Lung (tissue), 12 donors: ENCODE data around the gene PPP1R13B. TPM values are rescaled to one million over a fixed set of nuclear protein-coding genes. Genes with fewer than 3 reads are reported as not detected.

ENCODE experiments used
- ATAC-seq: fragments of 200-7000 bp; cut with Tn5 transposase; one replicate; pipeline ENCODE4 v1.9.1; 2020; ENCODE audit warnings: moderate number of reproducible peaks; ENCODE audit not compliant: insufficient read depth, low FRiP score
- DNase-seq, 3 donors: peaks; one replicate each; pipeline ENCODE4 v3.0.0-alpha.2; 2013 to 2017
- H3K27ac ChIP-seq, 2 donors: one replicate each; pipeline ENCODE4 v1.5.1; 2013; ENCODE audit warnings: mild to moderate bottlenecking in 2 of 2, moderate library complexity in 2 of 2, control low read depth in 1 of 2, inconsistent platforms in 1 of 2, low read depth in 1 of 2, low read length in 1 of 2
- H3K27me3 ChIP-seq, 3 donors: one replicate each; pipeline ENCODE4 v1.5.1; 2013; ENCODE audit warnings: low read length in 2 of 3; ENCODE audit not compliant: control insufficient read depth in 3 of 3, insufficient read depth in 3 of 3
- H3K36me3 ChIP-seq, 4 donors: one replicate each; pipeline ENCODE4 v1.5.1; 2013; ENCODE audit warnings: low read length in 4 of 4, mild to moderate bottlenecking in 1 of 4, moderate library complexity in 1 of 4; ENCODE audit not compliant: control insufficient read depth in 4 of 4, insufficient read depth in 4 of 4
- H3K4me1 ChIP-seq, 5 donors: one replicate each; pipeline ENCODE4 v1.5.1; 2013; ENCODE audit warnings: low read length in 5 of 5, mild to moderate bottlenecking in 2 of 5, moderate library complexity in 1 of 5; ENCODE audit not compliant: control insufficient read depth in 5 of 5, insufficient read depth in 5 of 5
- H3K4me3 ChIP-seq: one replicate; pipeline ENCODE4 v1.5.1; 2013; ENCODE audit warnings: mild to moderate bottlenecking, control low read depth, moderate library complexity
- H3K9ac ChIP-seq, 2 donors: one replicate each; pipeline ENCODE4 v1.5.1; 2013; ENCODE audit warnings: low read length in 2 of 2, control low read depth in 1 of 2; ENCODE audit not compliant: insufficient read depth in 1 of 2
- H3K9me3 ChIP-seq, 4 donors: one replicate each; pipeline ENCODE4 v1.5.1; 2013; ENCODE audit warnings: low read length in 3 of 4, mild to moderate bottlenecking in 1 of 4, moderate library complexity in 1 of 4; ENCODE audit not compliant: control insufficient read depth in 4 of 4, insufficient read depth in 3 of 4
- WGBS, 2 donors: extraction: QIAGEN DNeasy Blood & Tissue Kit; methylation state at CpG; one replicate each; pipeline ENCODE4 v1.1.7; 2013; 5-methylcytosine and 5-hydroxymethylcytosine counted together
- polyA plus RNA-seq, 2 donors: library from polyadenylated mRNA; stranded (reverse); fragments of 200-250 nt; gene quantifications; one replicate each; pipeline ENCODE4 v1.2.1, GENCODE V29; 2013
- total RNA-seq, 2 donors: library from RNA; depleted of rRNA in 1 of 2; stranded (reverse); fragments of >200 nt in 1 of 2; gene quantifications; one replicate each; pipeline ENCODE4 v1.2.1, GENCODE V29; 2014 to 2021
- TF ChIP-seq, protein P1 (sequence below): IDR thresholded peaks from 2 replicates; pipeline ENCODE4 v1.5.1; 2012; ENCODE audit warnings: mild to moderate bottlenecking; ENCODE audit errors: control extremely low read depth, extremely low read depth
- donor health status: control.
- donor health status: control.
- donor health status: Bipolar disorder and iron deficiency.
- donor health status: healthy.
- donor health status: DM: yes; HTN: yes; CAD: no.

Gene PPP1R13B
- total and polyA plus RNA-seq, 4 donors, result 12.0 to 66.6 (median 38.4) TPM

GRCh38 chr14:103728721-103729120, 118.7 kb downstream of the PPP1R13B start:
- ATAC-seq (no peak), DNase-seq (peak; percentile 43 to 65 (median 62))
- Histone ChIP-seq H3K4me1 (peaks cover 0 to 23% (median 6%) of the 10 kb centered on the region in 5 donors), H3K36me3 (peaks cover 0 to 50% (median 17%) of the 10 kb centered on the region in 4 donors), H3K27ac (no peak overlapping the region), H3K27me3 (no peaks in the 10 kb centered on the region), H3K4me3 (no peak overlapping the region), H3K9ac (no peak overlapping the region), H3K9me3 (peaks cover 0 to 2% (median 0%) of the 10 kb centered on the region in 4 donors)
- TF ChIP-seq, protein P1, sequence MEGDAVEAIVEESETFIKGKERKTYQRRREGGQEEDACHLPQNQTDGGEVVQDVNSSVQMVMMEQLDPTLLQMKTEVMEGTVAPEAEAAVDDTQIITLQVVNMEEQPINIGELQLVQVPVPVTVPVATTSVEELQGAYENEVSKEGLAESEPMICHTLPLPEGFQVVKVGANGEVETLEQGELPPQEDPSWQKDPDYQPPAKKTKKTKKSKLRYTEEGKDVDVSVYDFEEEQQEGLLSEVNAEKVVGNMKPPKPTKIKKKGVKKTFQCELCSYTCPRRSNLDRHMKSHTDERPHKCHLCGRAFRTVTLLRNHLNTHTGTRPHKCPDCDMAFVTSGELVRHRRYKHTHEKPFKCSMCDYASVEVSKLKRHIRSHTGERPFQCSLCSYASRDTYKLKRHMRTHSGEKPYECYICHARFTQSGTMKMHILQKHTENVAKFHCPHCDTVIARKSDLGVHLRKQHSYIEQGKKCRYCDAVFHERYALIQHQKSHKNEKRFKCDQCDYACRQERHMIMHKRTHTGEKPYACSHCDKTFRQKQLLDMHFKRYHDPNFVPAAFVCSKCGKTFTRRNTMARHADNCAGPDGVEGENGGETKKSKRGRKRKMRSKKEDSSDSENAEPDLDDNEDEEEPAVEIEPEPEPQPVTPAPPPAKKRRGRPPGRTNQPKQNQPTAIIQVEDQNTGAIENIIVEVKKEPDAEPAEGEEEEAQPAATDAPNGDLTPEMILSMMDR, result no peak
- 67 to 88% methylated on average over 12 of the region's 12 CpGs for WGBS, 2 donors

DNA sequence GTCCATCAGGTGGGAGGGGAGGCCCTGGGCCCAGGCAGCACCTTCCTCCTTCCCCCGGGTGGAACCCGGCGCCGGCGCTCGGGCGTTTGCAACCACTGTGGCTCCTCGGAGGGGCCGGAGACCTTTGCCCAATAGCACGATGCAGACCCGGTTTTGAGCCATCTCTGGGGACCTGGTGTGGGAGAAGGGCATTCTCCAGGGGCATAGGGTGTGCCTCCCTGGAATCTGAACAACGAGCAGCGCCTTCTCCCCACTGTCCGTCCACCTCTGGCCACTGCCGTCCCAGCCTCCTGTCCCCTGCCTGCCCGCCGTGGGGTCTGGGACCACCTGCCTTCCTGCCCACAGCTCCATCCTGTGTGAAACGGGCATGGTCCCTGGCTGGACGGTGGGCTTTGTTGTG, 119.2 kb downstream of the PPP1R13B start:
- Histone ChIP-seq H3K27me3 (no peaks in the 10 kb centered on the region), H3K4me1 (peaks cover 2 to 23% (median 11%) of the 10 kb centered on the region in 5 donors), H3K27ac (no peak overlapping the region), H3K4me3 (no peak overlapping the region), H3K9ac (no peak overlapping the region), H3K36me3 (peaks cover 0 to 46% (median 17%) of the 10 kb centered on the region in 4 donors), H3K9me3 (peaks cover 0 to 2% (median 0%) of the 10 kb centered on the region in 4 donors)
- WGBS, 2 donors, result 85 to 90% methylated on average over 19 of the region's 19 CpGs
- DNase-seq (no peak), ATAC-seq (no peak)
- TF ChIP-seq, protein P1, result no peak

DNA sequence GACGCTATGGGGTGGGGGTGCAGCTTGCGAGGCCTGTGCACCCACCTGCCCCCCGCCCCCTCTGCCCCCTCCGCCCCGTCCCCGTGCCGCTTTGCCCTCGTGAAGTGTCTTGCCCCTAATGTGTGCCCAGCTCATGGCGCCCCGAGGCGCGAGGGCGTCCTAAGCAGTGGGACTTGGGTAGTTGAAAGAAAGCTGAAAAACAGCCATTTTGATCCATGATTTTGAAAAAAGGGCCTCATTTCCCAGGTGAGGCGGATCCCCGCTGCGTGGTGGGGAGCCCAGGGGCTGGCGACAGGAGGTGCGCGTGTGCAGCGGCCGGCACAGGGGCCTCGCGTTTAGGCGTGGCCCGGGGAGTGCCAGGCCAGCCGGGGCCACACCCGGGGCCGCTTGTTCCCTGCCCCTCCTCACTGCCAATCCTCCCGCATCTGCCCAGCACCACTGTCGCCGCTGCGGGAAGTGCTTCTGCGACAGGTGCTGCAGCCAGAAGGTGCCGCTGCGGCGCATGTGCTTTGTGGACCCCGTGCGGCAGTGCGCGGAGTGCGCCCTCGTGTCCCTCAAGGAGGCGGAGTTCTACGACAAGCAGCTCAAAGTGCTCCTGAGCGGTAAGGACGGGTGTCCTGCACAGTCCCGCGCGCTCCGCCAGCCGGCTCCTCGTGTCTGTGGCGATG, 119.9 kb downstream of the PPP1R13B start:
- TF ChIP-seq, protein P1, result no peak
- Histone ChIP-seq H3K36me3 (peaks cover 0 to 40% (median 13%) of the 10 kb centered on the region in 4 donors), H3K9ac (no peak overlapping the region), H3K27ac (no peak overlapping the region), H3K4me3 (no peak overlapping the region), H3K27me3 (no peaks in the 10 kb centered on the region), H3K4me1 (peaks cover 2 to 23% (median 11%) of the 10 kb centered on the region in 5 donors), H3K9me3 (peaks cover 0 to 2% (median 0%) of the 10 kb centered on the region in 4 donors)
- 79 to 83% methylated on average over 53 of the region's 53 CpGs for WGBS, 2 donors
- peak; percentile 31 to 63 (median 60) for DNase-seq
- no peak for ATAC-seq
